GM23338 (cell line): ENCODE data around the gene CNOT6. TPM values are rescaled to one million over a fixed set of nuclear protein-coding genes. Genes with fewer than 3 reads are reported as not detected.

Experiments
- ATAC-seq: fragments of 200-7000 bp; cut with Tn5 transposase; 3 replicates; pipeline ENCODE4 v1.9.1; 2020
- DNase-seq: peaks from one replicate; pipeline ENCODE4 v3.0.0-alpha.2; 2015; ENCODE audit warnings: low spot score
- H2AFZ ChIP-seq: fragments of 200-600 bp; sonication (generic); 2 replicates; pipeline ENCODE4 v1.8.0; 2016; ENCODE audit warnings: antibody characterized with exemption, mild to moderate bottlenecking, moderate library complexity
- H3F3A ChIP-seq: fragments of 200-600 bp; sonication (generic); replicated peaks from 2 replicates; pipeline ENCODE4 v1.8.0; 2017; ENCODE audit warnings: antibody characterized with exemption, mixed run types, low read depth
- H3K27ac ChIP-seq: fragments of 200-600 bp; sonication (generic); 2 replicates; pipeline ENCODE4 v1.6.1; 2016; ENCODE audit warnings: low read depth
- H3K27me3 ChIP-seq: fragments of 200-600 bp; sonication (generic); 2 replicates; pipeline ENCODE4 v1.8.0; 2016; ENCODE audit warnings: mild to moderate bottlenecking, mixed run types, moderate library complexity; ENCODE audit not compliant: insufficient read depth
- H3K36me3 ChIP-seq: fragments of 200-600 bp; sonication (generic); 2 replicates; pipeline ENCODE4 v1.8.0; 2016; ENCODE audit warnings: mild to moderate bottlenecking; ENCODE audit not compliant: insufficient read depth
- H3K4me1 ChIP-seq: fragments of 200-600 bp; sonication (generic); 2 replicates; pipeline ENCODE4 v1.8.0; 2016; ENCODE audit warnings: mild to moderate bottlenecking, moderate library complexity; ENCODE audit not compliant: insufficient read depth
- H3K4me2 ChIP-seq: fragments of 200-600 bp; sonication (generic); 2 replicates; pipeline ENCODE4 v1.7.1; 2017; ENCODE audit warnings: mixed run types
- H3K4me3 ChIP-seq: fragments of 200-600 bp; sonication (generic); 2 replicates; pipeline ENCODE4 v1.6.1; 2016; ENCODE audit warnings: mixed run types
- H3K79me2 ChIP-seq: fragments of 200-600 bp; sonication (generic); replicated peaks from 2 replicates; pipeline ENCODE4 v1.8.0; 2017; ENCODE audit warnings: mild to moderate bottlenecking; ENCODE audit not compliant: insufficient read depth
- H3K9me2 ChIP-seq: fragments of 200-600 bp; sonication (generic); 2 replicates; pipeline ENCODE4 v1.8.0; 2017; ENCODE audit not compliant: insufficient read depth
- H4K20me1 ChIP-seq: fragments of 200-600 bp; sonication (generic); replicated peaks from 2 replicates; pipeline ENCODE4 v1.8.0; 2017; ENCODE audit warnings: mild to moderate bottlenecking; ENCODE audit not compliant: insufficient read depth
- H3K27ac Mint-ChIP-seq: 2 replicates; pipeline ENCODE4 v1.8.0; 2020; ENCODE audit warnings: inconsistent platforms, mild to moderate bottlenecking, moderate library complexity, mixed read lengths
- H3K27me3 Mint-ChIP-seq: 3 replicates; pipeline ENCODE4 v1.8.0; 2022; ENCODE audit warnings: low read depth, mild to moderate bottlenecking, moderate library complexity, mixed read lengths, inconsistent platforms; ENCODE audit not compliant: insufficient read depth, poor library complexity
- H3K36me3 Mint-ChIP-seq: 3 replicates; pipeline ENCODE4 v1.8.0; 2021; ENCODE audit warnings: low read depth, mild to moderate bottlenecking, inconsistent platforms, moderate library complexity, mixed read lengths
- H3K4me1 Mint-ChIP-seq: 3 replicates; pipeline ENCODE4 v1.8.0; 2020; ENCODE audit warnings: mild to moderate bottlenecking, inconsistent platforms, mixed read lengths
- H3K4me3 Mint-ChIP-seq: 3 replicates; pipeline ENCODE4 v1.8.0; 2021; ENCODE audit warnings: moderate library complexity, mild to moderate bottlenecking, inconsistent platforms, mixed read lengths
- H3K9me3 Mint-ChIP-seq: 3 replicates; pipeline ENCODE4 v1.8.0; 2020; ENCODE audit warnings: moderate library complexity, mild to moderate bottlenecking, inconsistent platforms, mixed read lengths
- CREB1 ChIP-seq: fragments of 250-450 bp; sonication (Bioruptor Pico); IDR thresholded peaks from 2 replicates; pipeline ENCODE4 v1.5.0; 2020; ENCODE audit warnings: low read depth, mild to moderate bottlenecking, moderate library complexity
- EZH2 ChIP-seq: fragments of 200-600 bp; sonication (generic); IDR thresholded peaks from one replicate; pipeline ENCODE4 v1.8.0; 2017; ENCODE audit warnings: antibody characterized with exemption, mild to moderate bottlenecking, low read depth; ENCODE audit not compliant: unreplicated experiment
- EZH2phosphoT487 ChIP-seq: fragments of 200-600 bp; sonication (generic); IDR thresholded peaks from one replicate; pipeline ENCODE4 v1.8.1; 2018; ENCODE audit warnings: antibody characterized with exemption; ENCODE audit not compliant: unreplicated experiment
- JUNB ChIP-seq: IDR thresholded peaks from one replicate; pipeline ENCODE4 v1.6.1; 2016; ENCODE audit warnings: antibody characterized with exemption; ENCODE audit not compliant: unreplicated experiment
- NANOG ChIP-seq: IDR thresholded peaks from 2 replicates; pipeline ENCODE4 v1.6.1; 2016; ENCODE audit warnings: antibody characterized with exemption, borderline replicate concordance
- POLR2AphosphoS5 ChIP-seq: IDR thresholded peaks from 2 replicates; pipeline ENCODE4 v1.6.1; 2016; ENCODE audit warnings: antibody characterized with exemption, low read depth
- STAT1 ChIP-seq: IDR thresholded peaks from one replicate; pipeline ENCODE4 v1.6.1; 2016; ENCODE audit warnings: antibody characterized with exemption; ENCODE audit not compliant: unreplicated experiment
- ZNF114 ChIP-seq: fragments of 250-450 bp; sonication (Bioruptor Pico); IDR thresholded peaks from 2 replicates; pipeline ENCODE4 v1.5.0; 2020; ENCODE audit warnings: mild to moderate bottlenecking, moderate library complexity
- ZNF331 ChIP-seq: fragments of 250-450 bp; sonication (Bioruptor Pico); IDR thresholded peaks from 2 replicates; pipeline ENCODE4 v1.5.0; 2020; ENCODE audit warnings: low read depth, mild to moderate bottlenecking, moderate library complexity
- polyA plus RNA-seq: library from polyadenylated mRNA; unstranded; fragments of >200 nt; fragmentation: Nextera tagmentation; extraction: Ambion mirVana; gene quantifications from 2 replicates; pipeline ENCODE4 v1.2.1, GENCODE V29; 2016
- total RNA-seq: library from RNA; depleted of rRNA; stranded (reverse); fragments of >200 nt; shearing (Covaris generic); gene quantifications from 2 replicates; pipeline ENCODE4 v1.2.3, GENCODE V29; 2014
- TF ChIP-seq, protein P1 (sequence below), 2 experiments: fragments of 200-600 bp in 1 of 2; sonication (generic) in 1 of 2; conservative IDR thresholded peaks; 2 replicates each; pipeline versions ENCODE4 v1.5.1 to v1.6.1; 2016 to 2017; ENCODE audit warnings: antibody characterized with exemption in 2 of 2, low read depth in 2 of 2, mild to moderate bottlenecking in 2 of 2, moderate library complexity in 1 of 2
- TF ChIP-seq, protein P2 (sequence below): IDR thresholded peaks from 2 replicates; pipeline ENCODE4 v1.6.1; 2016; ENCODE audit warnings: antibody characterized with exemption
- TF ChIP-seq, protein P3 (sequence below): fragments of 250-450 bp; sonication (Bioruptor Pico); IDR thresholded peaks from 2 replicates; pipeline ENCODE4 v1.5.0; 2020; ENCODE audit warnings: mild to moderate bottlenecking, moderate library complexity
- TF ChIP-seq, protein P4 (sequence below): IDR thresholded peaks from one replicate; pipeline ENCODE4 v1.6.1; 2018; ENCODE audit warnings: antibody characterized with exemption; ENCODE audit not compliant: unreplicated experiment

Gene CNOT6
- total and polyA plus RNA-seq, 2 experiments from 2014 or later: 14.6 to 38.7 TPM

DNA sequence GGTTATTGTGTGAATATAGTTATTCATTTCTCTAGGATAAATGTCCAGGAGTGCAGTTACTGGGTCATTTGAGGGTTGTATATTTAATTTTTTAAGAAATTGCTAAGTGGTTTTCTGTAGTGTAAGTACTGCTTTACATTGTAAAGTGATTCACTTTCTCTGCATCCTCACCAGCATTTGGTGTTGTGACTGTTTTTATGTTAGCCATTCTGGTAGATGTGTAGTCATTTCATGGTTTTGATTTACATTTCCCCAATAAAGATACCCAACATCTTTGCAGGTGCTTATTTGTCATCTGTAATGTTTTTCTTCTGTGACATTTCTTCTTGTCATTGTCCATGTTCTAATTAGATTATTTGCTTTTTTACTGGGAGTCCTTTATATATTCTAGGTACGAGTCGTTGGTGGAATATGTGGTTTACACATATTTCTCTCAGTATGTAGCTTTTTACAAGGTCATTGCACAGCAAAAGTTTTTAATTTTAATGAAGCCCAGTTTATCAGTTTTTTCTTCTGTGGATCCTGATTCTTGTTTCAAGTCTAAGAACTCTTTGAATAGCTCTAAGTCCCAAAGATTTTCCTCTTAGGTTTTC, 63.1 kb downstream of the CNOT6 start:
- Histone ChIP-seq H3K79me2 (peaks cover 94% of the 10 kb centered on the region), H3F3A (no peaks in the 10 kb centered on the region), H3K4me1 (0 out of 2 replicates have a peak, but pooled peaks cover 3% of the 10 kb centered on the region), H3K9me2 (no peaks in the 10 kb centered on the region), H3K4me3 (no peak overlapping the region), H2AFZ (no peak overlapping the region), H3K36me3 (peaks cover 15% of the 10 kb centered on the region; the same call in 1 of the 2 replicates), H3K27me3 (no peaks in the 10 kb centered on the region), H4K20me1 (peaks cover 63% of the 10 kb centered on the region), H3K27ac (no peak overlapping the region), H3K4me2 (no peak overlapping the region)
- H3K36me3 Mint-ChIP-seq: peaks cover 63% of the 10 kb centered on the region
- H3K27me3 Mint-ChIP-seq: no peaks in the 10 kb centered on the region
- ATAC-seq (no peak), DNase-seq (no peak)
- H3K9me3 Mint-ChIP-seq: no peaks in the 10 kb centered on the region
- peaks cover 4% of the 10 kb centered on the region; the same call in 2 of the 3 replicates for H3K4me1 Mint-ChIP-seq
- no peak for TF ChIP-seq EZH2
- TF ChIP-seq POLR2AphosphoS5: no peak
- TF ChIP-seq STAT1: no peak
- TF ChIP-seq, protein P1, sequence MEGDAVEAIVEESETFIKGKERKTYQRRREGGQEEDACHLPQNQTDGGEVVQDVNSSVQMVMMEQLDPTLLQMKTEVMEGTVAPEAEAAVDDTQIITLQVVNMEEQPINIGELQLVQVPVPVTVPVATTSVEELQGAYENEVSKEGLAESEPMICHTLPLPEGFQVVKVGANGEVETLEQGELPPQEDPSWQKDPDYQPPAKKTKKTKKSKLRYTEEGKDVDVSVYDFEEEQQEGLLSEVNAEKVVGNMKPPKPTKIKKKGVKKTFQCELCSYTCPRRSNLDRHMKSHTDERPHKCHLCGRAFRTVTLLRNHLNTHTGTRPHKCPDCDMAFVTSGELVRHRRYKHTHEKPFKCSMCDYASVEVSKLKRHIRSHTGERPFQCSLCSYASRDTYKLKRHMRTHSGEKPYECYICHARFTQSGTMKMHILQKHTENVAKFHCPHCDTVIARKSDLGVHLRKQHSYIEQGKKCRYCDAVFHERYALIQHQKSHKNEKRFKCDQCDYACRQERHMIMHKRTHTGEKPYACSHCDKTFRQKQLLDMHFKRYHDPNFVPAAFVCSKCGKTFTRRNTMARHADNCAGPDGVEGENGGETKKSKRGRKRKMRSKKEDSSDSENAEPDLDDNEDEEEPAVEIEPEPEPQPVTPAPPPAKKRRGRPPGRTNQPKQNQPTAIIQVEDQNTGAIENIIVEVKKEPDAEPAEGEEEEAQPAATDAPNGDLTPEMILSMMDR (conservative IDR thresholded peaks at IDR 0.05; ENCODE audit: low read depth in 2 of 2): no peak
- TF ChIP-seq NANOG: no peak
- no peak for TF ChIP-seq JUNB
- TF ChIP-seq, protein P2, sequence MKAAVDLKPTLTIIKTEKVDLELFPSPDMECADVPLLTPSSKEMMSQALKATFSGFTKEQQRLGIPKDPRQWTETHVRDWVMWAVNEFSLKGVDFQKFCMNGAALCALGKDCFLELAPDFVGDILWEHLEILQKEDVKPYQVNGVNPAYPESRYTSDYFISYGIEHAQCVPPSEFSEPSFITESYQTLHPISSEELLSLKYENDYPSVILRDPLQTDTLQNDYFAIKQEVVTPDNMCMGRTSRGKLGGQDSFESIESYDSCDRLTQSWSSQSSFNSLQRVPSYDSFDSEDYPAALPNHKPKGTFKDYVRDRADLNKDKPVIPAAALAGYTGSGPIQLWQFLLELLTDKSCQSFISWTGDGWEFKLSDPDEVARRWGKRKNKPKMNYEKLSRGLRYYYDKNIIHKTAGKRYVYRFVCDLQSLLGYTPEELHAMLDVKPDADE: no peak
- TF ChIP-seq, protein P3, sequence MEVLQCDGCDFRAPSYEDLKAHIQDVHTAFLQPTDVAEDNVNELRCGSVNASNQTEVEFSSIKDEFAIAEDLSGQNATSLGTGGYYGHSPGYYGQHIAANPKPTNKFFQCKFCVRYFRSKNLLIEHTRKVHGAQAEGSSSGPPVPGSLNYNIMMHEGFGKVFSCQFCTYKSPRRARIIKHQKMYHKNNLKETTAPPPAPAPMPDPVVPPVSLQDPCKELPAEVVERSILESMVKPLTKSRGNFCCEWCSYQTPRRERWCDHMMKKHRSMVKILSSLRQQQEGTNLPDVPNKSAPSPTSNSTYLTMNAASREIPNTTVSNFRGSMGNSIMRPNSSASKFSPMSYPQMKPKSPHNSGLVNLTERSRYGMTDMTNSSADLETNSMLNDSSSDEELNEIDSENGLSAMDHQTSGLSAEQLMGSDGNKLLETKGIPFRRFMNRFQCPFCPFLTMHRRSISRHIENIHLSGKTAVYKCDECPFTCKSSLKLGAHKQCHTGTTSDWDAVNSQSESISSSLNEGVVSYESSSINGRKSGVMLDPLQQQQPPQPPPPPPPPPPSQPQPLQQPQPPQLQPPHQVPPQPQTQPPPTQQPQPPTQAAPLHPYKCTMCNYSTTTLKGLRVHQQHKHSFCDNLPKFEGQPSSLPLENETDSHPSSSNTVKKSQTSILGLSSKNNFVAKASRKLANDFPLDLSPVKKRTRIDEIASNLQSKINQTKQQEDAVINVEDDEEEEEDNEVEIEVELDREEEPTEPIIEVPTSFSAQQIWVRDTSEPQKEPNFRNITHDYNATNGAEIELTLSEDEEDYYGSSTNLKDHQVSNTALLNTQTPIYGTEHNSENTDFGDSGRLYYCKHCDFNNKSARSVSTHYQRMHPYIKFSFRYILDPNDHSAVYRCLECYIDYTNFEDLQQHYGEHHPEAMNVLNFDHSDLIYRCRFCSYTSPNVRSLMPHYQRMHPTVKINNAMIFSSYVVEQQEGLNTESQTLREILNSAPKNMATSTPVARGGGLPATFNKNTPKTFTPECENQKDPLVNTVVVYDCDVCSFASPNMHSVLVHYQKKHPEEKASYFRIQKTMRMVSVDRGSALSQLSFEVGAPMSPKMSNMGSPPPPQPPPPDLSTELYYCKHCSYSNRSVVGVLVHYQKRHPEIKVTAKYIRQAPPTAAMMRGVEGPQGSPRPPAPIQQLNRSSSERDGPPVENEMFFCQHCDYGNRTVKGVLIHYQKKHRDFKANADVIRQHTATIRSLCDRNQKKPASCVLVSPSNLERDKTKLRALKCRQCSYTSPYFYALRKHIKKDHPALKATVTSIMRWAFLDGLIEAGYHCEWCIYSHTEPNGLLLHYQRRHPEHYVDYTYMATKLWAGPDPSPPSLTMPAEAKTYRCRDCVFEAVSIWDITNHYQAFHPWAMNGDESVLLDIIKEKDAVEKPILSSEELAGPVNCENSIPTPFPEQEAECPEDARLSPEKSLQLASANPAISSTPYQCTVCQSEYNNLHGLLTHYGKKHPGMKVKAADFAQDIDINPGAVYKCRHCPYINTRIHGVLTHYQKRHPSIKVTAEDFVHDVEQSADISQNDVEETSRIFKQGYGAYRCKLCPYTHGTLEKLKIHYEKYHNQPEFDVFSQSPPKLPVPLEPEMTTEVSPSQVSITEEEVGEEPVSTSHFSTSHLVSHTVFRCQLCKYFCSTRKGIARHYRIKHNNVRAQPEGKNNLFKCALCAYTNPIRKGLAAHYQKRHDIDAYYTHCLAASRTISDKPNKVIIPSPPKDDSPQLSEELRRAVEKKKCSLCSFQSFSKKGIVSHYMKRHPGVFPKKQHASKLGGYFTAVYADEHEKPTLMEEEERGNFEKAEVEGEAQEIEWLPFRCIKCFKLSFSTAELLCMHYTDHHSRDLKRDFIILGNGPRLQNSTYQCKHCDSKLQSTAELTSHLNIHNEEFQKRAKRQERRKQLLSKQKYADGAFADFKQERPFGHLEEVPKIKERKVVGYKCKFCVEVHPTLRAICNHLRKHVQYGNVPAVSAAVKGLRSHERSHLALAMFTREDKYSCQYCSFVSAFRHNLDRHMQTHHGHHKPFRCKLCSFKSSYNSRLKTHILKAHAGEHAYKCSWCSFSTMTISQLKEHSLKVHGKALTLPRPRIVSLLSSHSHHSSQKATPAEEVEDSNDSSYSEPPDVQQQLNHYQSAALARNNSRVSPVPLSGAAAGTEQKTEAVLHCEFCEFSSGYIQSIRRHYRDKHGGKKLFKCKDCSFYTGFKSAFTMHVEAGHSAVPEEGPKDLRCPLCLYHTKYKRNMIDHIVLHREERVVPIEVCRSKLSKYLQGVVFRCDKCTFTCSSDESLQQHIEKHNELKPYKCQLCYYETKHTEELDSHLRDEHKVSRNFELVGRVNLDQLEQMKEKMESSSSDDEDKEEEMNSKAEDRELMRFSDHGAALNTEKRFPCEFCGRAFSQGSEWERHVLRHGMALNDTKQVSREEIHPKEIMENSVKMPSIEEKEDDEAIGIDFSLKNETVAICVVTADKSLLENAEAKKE (CRISPR knock-in tag): no peak
- no peak for TF ChIP-seq EZH2phosphoT487
- TF ChIP-seq ZNF331 (CRISPR knock-in tag): no peak
- TF ChIP-seq CREB1: no peak
- TF ChIP-seq ZNF114 (CRISPR knock-in tag): no peak
- TF ChIP-seq, protein P4, sequence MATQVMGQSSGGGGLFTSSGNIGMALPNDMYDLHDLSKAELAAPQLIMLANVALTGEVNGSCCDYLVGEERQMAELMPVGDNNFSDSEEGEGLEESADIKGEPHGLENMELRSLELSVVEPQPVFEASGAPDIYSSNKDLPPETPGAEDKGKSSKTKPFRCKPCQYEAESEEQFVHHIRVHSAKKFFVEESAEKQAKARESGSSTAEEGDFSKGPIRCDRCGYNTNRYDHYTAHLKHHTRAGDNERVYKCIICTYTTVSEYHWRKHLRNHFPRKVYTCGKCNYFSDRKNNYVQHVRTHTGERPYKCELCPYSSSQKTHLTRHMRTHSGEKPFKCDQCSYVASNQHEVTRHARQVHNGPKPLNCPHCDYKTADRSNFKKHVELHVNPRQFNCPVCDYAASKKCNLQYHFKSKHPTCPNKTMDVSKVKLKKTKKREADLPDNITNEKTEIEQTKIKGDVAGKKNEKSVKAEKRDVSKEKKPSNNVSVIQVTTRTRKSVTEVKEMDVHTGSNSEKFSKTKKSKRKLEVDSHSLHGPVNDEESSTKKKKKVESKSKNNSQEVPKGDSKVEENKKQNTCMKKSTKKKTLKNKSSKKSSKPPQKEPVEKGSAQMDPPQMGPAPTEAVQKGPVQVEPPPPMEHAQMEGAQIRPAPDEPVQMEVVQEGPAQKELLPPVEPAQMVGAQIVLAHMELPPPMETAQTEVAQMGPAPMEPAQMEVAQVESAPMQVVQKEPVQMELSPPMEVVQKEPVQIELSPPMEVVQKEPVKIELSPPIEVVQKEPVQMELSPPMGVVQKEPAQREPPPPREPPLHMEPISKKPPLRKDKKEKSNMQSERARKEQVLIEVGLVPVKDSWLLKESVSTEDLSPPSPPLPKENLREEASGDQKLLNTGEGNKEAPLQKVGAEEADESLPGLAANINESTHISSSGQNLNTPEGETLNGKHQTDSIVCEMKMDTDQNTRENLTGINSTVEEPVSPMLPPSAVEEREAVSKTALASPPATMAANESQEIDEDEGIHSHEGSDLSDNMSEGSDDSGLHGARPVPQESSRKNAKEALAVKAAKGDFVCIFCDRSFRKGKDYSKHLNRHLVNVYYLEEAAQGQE: no peak
- H3K4me3 Mint-ChIP-seq: no peak overlapping the region
- no peak overlapping the region for H3K27ac Mint-ChIP-seq
